GM18499 (cell line): ENCODE measurements around the gene FBXO28.

ENCODE experiments used
- ATAC-seq: cut with Tn5 transposase; IDR thresholded peaks from one replicate; pipeline ENCODE4 v1.9.1; 2021; ENCODE audit warnings: moderate number of reproducible peaks; ENCODE audit not compliant: insufficient read depth, unreplicated experiment

The FBXO28 gene

GRCh38 chr1:224092601-224093000 lies 21.3 kb upstream of the FBXO28 start:
- no peak for ATAC-seq

- no peak for ATAC-seq
Observed at GRCh38 chr1:224095339-224095738, 18.6 kb upstream of the FBXO28 start.

GRCh38 chr1:224095867-224096266 lies 18.0 kb upstream of the FBXO28 start:
- ATAC-seq, result no peak

GRCh38 chr1:224096773-224097172 lies 17.1 kb upstream of the FBXO28 start:
- ATAC-seq, result no peak

- ATAC-seq, result no peak
Observed at GRCh38 chr1:224098007-224098406, 15.9 kb upstream of the FBXO28 start.

- ATAC-seq, result peak; percentile 70
Observed at GRCh38 chr1:224106568-224107281, 7.2 kb upstream of the FBXO28 start.

GRCh38 chr1:224107282-224107625 lies 6.7 kb upstream of the FBXO28 start:
- ATAC-seq, result no peak

GRCh38 chr1:224108991-224109390 lies 4.9 kb upstream of the FBXO28 start:
- no peak for ATAC-seq

- ATAC-seq, result no peak
Observed at GRCh38 chr1:224109981-224110380, 3.9 kb upstream of the FBXO28 start.

GRCh38 chr1:224113005-224113404 lies 906 bp upstream of the FBXO28 start:
- ATAC-seq, result no peak

GRCh38 chr1:224113545-224113917 lies 380 bp upstream of the FBXO28 start:
- no peak for ATAC-seq

- no peak for ATAC-seq
Observed at GRCh38 chr1:224114787-224115175, 870 bp downstream of the FBXO28 start.

- ATAC-seq, result no peak
Observed at GRCh38 chr1:224116131-224116530, 2.2 kb downstream of the FBXO28 start.

- no peak for ATAC-seq
Observed at GRCh38 chr1:224118688-224119087, 4.8 kb downstream of the FBXO28 start.

GRCh38 chr1:224123136-224123535 lies 9.2 kb downstream of the FBXO28 start:
- ATAC-seq, result no peak

- ATAC-seq, result no peak
Observed at GRCh38 chr1:224124220-224124619, 10.3 kb downstream of the FBXO28 start.

- ATAC-seq, result no peak
Observed at GRCh38 chr1:224127925-224128819, 14.3 kb downstream of the FBXO28 start.

- no peak for ATAC-seq
Observed at GRCh38 chr1:224131253-224131652, 17.3 kb downstream of the FBXO28 start.

GRCh38 chr1:224132901-224133300 lies 19.0 kb downstream of the FBXO28 start:
- ATAC-seq, result no peak

- ATAC-seq, result no peak
Observed at GRCh38 chr1:224133741-224134299, 19.9 kb downstream of the FBXO28 start.

GRCh38 chr1:224137518-224137917 lies 23.6 kb downstream of the FBXO28 start:
- no peak for ATAC-seq
